GM12878 (cell line): ENCODE measurements around the gene NMUR1.

Experiments
- CBX5 ChIP-seq: sonication (generic); IDR thresholded peaks from 2 replicates; pipeline ENCODE4 v1.6.1; 2016; ENCODE audit warnings: low read depth, moderate library complexity, mild to moderate bottlenecking, inconsistent platforms
- CEBPZ ChIP-seq: fragments of 150-350 bp; IDR thresholded peaks from 2 replicates; pipeline ENCODE4 v1.6.1; 2016; ENCODE audit warnings: low read depth, low read length
- CTCF ChIP-seq, 3 experiments: IDR thresholded peaks in 2 of 3; conservative IDR thresholded peaks in 1 of 3; 2 replicates each; pipeline ENCODE4 v1.5.1; 2011; ENCODE audit warnings: low read depth in 3 of 3, low read length in 3 of 3, mild to moderate bottlenecking in 3 of 3, control low read depth in 2 of 3, moderate library complexity in 2 of 3, inconsistent platforms in 1 of 3, mixed read lengths in 1 of 3; ENCODE audit not compliant: control insufficient read depth in 2 of 3, insufficient read depth in 1 of 3; ENCODE audit errors: extremely low read depth in 1 of 3
- ETV6 ChIP-seq, 2 experiments: fragments of 450-650 bp in 1 of 2; IDR thresholded peaks in 1 of 2; conservative IDR thresholded peaks in 1 of 2; 2 replicates each; pipeline ENCODE4 v1.6.1; 2014; ENCODE audit warnings: antibody characterized with exemption in 1 of 2, borderline replicate concordance in 1 of 2, low read depth in 1 of 2, mild to moderate bottlenecking in 1 of 2, moderate library complexity in 1 of 2
- GABPA ChIP-seq: IDR thresholded peaks from 2 replicates; pipeline ENCODE4 v1.6.1; 2014; ENCODE audit warnings: antibody characterized with exemption, low read depth, mild to moderate bottlenecking, inconsistent platforms
- MEF2A ChIP-seq: IDR thresholded peaks from 2 replicates; pipeline ENCODE4 v1.6.1; 2011; ENCODE audit warnings: low read depth, mild to moderate bottlenecking, low read length, moderate library complexity; ENCODE audit not compliant: insufficient read depth
- MXI1 ChIP-seq: fragments of 150-350 bp; IDR thresholded peaks from 2 replicates; pipeline ENCODE4 v1.6.1; 2011; ENCODE audit warnings: low read depth, mild to moderate bottlenecking, inconsistent platforms, low read length, improper control_type of control experiment
- NBN ChIP-seq: fragments of 450-650 bp; IDR thresholded peaks from 2 replicates; pipeline ENCODE4 v1.6.1; 2016
- NRF1 ChIP-seq: conservative IDR thresholded peaks from 2 replicates; pipeline ENCODE4 v1.6.1; 2011; ENCODE audit warnings: mild to moderate bottlenecking, low read depth, low read length, improper control_type of control experiment
- POLR2A ChIP-seq: IDR thresholded peaks from 2 replicates; pipeline ENCODE4 v1.6.1; 2011; ENCODE audit warnings: low read depth, mild to moderate bottlenecking, low read length
- POLR2AphosphoS5 ChIP-seq: IDR thresholded peaks from 2 replicates; pipeline ENCODE4 v1.6.1; 2011; ENCODE audit warnings: mild to moderate bottlenecking, low read length, inconsistent platforms
- USF1 ChIP-seq: IDR thresholded peaks from 2 replicates; pipeline ENCODE4 v1.6.1; 2011; ENCODE audit warnings: borderline replicate concordance, low read depth, mild to moderate bottlenecking, moderate library complexity, mixed read lengths, low read length; ENCODE audit not compliant: insufficient read depth; ENCODE audit errors: extremely low read length
- ZNF687 ChIP-seq: fragments of 450-650 bp; IDR thresholded peaks from 2 replicates; pipeline ENCODE4 v1.6.1; 2017; ENCODE audit warnings: mild to moderate bottlenecking, moderate library complexity
- ZZZ3 ChIP-seq: IDR thresholded peaks from 2 replicates; pipeline ENCODE4 v1.6.1; 2011; ENCODE audit warnings: low read depth; ENCODE audit not compliant: control insufficient read depth, insufficient read length

GRCh38 chr2:231480781-231481180 lies 49.5 kb downstream of the NMUR1 start:
- TF ChIP-seq CBX5, result no peak
- TF ChIP-seq CTCF (IDR thresholded peaks at IDR 0.05 in 2 of 3, conservative IDR thresholded peaks at IDR 0.05 in 1 of 3; ENCODE audit: control insufficient read depth in 2 of 3, extremely low read depth in 1 of 3, insufficient read depth in 1 of 3, low read depth in 3 of 3, low read length in 3 of 3), result no peak
- TF ChIP-seq POLR2AphosphoS5, result no peak
- TF ChIP-seq GABPA, result no peak
- no peak for TF ChIP-seq NBN
- TF ChIP-seq ETV6 (conservative IDR thresholded peaks at IDR 0.05 in 1 of 2, IDR thresholded peaks at IDR 0.05 in 1 of 2; ENCODE audit: borderline replicate concordance in 1 of 2, low read depth in 1 of 2), result no peak
- TF ChIP-seq ZZZ3, result no peak
- TF ChIP-seq CEBPZ, result no peak
- no peak for TF ChIP-seq NRF1
- TF ChIP-seq ZNF687, result no peak
- TF ChIP-seq POLR2A, result no peak
- no peak for TF ChIP-seq USF1
- TF ChIP-seq MEF2A, result no peak
- TF ChIP-seq MXI1, result no peak
